Measurements from ENCODE around the gene ZDHHC21.

Gene ZDHHC21

GRCh38 chr9:14705079-14705478 lies 11.8 kb upstream of the ZDHHC21 start:
- no peak for TF ChIP-seq CTCF (IDR thresholded peaks at IDR 0.05; ENCODE audit: low read depth, low read length, missing control alignments)
- no peak for DNase-seq (ENCODE audit: extremely low read depth, low read depth)
- no peak overlapping the region for H3K4me3 ChIP-seq (replicated peaks; ENCODE audit: low read depth, low read length)

- H3K4me3 ChIP-seq (replicated peaks; ENCODE audit: low read depth, low read length) = no peak overlapping the region
- TF ChIP-seq CTCF (IDR thresholded peaks at IDR 0.05; ENCODE audit: low read depth, low read length, missing control alignments) = no peak
- no peak for DNase-seq (ENCODE audit: extremely low read depth, low read depth)
Measured at GRCh38 chr9:14704281-14704680, 11.0 kb upstream of the ZDHHC21 start.

DNA sequence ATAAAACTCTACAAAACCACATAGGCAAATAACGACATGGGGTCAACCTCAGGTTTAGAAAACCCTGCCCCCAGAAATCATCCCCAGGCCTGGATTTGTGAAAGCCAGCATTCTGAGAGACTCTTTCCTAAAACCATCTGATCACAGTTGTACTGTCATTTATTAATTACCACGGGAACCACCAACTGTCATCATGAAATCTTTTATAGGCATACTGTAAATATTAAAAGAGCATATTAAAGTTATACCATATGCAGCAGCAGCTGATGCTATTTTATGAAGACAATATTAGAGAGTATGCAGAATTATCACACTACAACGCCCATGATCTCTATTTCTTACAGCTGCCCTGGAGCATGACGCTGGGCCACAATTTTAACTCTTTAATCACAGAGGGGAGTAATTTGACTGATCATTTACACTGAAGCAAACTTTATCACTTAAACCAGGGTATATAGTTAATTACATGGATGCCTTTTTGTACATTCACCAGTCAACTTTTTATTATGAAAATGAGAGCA lies 9.0 kb upstream of the ZDHHC21 start:
- H3K4me3 ChIP-seq (replicated peaks; ENCODE audit: low read depth, low read length) = no peak overlapping the region
- TF ChIP-seq CTCF (IDR thresholded peaks at IDR 0.05; ENCODE audit: low read depth, low read length, missing control alignments) = no peak
- DNase-seq (ENCODE audit: extremely low read depth, low read depth) = no peak

GRCh38 chr9:14692470-14693250 lies 572 bp downstream of the ZDHHC21 start:
- peak overlapping the region; percentile 62 for H3K4me3 ChIP-seq (replicated peaks; ENCODE audit: low read depth, low read length)
- no peak for TF ChIP-seq CTCF (IDR thresholded peaks at IDR 0.05; ENCODE audit: low read depth, low read length, missing control alignments)
- no peak for DNase-seq (ENCODE audit: extremely low read depth, low read depth)

DNA sequence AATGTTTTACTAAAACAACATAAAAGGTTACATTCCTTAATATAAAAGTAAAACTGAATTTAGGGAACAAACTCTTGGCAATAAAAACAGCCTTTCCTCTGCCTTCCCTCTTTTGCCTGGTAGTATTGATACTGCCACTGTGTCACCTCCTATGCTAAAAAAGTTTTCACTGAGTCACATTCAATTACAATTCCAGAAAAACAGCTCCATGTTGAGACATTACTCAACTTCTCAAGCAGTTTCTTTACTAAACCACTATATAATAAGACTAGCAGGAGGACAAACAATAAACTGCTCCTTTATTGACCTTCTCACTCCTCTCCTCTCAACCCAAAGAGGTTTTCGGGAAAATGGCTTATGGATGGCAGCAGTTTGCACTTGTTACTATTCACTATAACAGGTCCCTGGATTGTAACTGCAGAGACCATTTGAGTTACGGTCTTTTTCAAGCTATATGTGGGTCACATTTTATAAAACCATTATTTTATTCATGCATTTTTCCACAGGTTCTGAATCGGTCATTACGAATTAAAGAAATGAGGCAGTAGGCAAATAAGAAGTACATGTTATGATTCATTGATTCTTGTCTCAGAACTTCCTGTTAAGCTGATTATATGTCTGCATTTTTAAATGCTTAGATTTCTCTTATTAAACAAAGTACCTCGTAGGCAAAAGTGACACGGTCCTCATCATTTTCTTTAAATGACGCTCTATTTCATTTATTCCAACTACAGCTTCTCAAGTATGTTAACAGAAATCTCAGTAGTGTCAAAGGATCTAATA lies 2.1 kb downstream of the ZDHHC21 start:
- no peak for TF ChIP-seq CTCF (IDR thresholded peaks at IDR 0.05; ENCODE audit: low read depth, low read length, missing control alignments)
- no peak for DNase-seq (ENCODE audit: extremely low read depth, low read depth)
- H3K4me3 ChIP-seq (replicated peaks; ENCODE audit: low read depth, low read length) = no peak overlapping the region

DNA sequence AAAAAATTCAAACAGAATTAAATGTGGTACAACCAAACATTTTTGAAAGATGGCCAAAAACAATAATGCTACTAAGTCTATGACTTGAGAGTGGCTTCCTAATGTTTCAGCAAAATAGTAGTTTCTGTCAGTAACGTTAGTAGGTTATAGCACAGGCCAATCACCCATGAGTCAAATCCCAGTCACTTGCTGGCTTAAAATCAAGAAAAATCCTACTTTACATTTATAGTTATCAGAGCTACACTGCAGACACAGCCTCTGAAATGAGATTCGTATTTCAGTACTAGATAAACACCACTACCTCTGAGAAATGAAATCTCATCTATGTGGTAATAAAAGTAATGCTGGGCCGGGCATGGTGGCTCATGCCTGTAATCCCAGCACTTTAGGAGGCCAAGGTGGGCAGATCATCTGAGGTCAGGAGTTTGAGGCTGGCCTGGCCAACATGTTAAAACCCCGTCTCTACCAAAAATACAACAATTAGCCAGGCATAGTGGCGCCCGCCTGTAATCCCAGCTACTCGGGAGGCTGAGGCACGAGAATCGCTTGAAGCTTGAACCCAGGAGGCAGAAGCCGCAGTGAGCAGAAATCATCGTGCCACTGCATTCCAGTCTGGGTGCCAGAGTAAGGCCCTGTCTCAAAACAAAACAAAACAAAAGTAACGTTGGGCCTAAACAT lies 6.1 kb downstream of the ZDHHC21 start:
- peak; percentile 26 for DNase-seq (ENCODE audit: extremely low read depth, low read depth)
- no peak overlapping the region for H3K4me3 ChIP-seq (replicated peaks; ENCODE audit: low read depth, low read length)

More for the DNA sequence above, 6.1 kb downstream of the ZDHHC21 start:
- TF ChIP-seq CTCF (IDR thresholded peaks at IDR 0.05; ENCODE audit: low read depth, low read length, missing control alignments) = no peak

Measured in HFF-Myc (cell line).